ENCODE results near the gene CDT1. TPM values are rescaled to one million over a fixed set of nuclear protein-coding genes. Genes with fewer than 3 reads are reported as not detected.

CDT1 gene
- total RNA-seq, 1 experiment from 2014 or later, result 74.1 TPM

DNA sequence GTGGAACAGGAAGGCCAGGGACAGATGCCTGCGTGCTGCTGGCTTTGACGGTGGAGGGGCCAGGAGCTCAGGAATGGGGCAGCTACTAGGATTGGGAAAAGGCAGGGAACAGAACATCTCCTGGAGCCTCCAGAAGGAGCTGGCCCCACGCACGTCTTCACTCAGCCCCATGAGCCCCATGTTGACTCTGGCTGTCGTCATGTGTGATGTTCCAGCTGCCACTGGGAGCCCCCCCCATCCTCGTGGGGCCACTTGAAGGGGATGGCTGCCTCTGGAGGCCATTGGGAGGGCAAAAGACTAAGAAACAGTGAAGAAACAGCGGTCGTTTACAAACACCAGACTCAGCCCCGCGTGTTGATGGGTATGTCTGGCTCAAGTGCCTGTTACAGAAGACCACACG, 26.7 kb downstream of the CDT1 start:
- H4K20me1 ChIP-seq (ENCODE audit: control insufficient read depth, insufficient read depth, insufficient read length), result no peaks in the 10 kb centered on the region
- Mint-ChIP-seq H3K4me1 (no peaks in the 10 kb centered on the region), H3K27ac (no peak overlapping the region), H3K4me3 (no peak overlapping the region; a peak in 1 of 5 replicates), H3K36me3 (ENCODE audit: insufficient read depth in 1 of 3, low read depth in 3 of 3) (peaks cover 0 to 5% (median 2%) of the 10 kb centered on the region in 3 experiments; a peak in 3 of 7 replicates), H3K9me3 (no peaks in the 10 kb centered on the region), H3K27me3 (ENCODE audit: low read depth) (no peaks in the 10 kb centered on the region)
- no peak overlapping the region for H3K4ac ChIP-seq (ENCODE audit: low read depth, low read length)
- no peak overlapping the region for H2AK5ac ChIP-seq (ENCODE audit: insufficient read length, low read length)
- no peaks in the 10 kb centered on the region for H3K23me2 ChIP-seq (ENCODE audit: insufficient read length, low read depth, low read length, poor library complexity, severe bottlenecking)
- no peak for DNase-seq
- H3K27ac ChIP-seq (ENCODE audit: insufficient read length, low read depth, low read length), result no peak overlapping the region
- H3K79me2 ChIP-seq (ENCODE audit: insufficient read depth, low read length), result no peaks in the 10 kb centered on the region
- no peak overlapping the region for H3K14ac ChIP-seq (ENCODE audit: insufficient read depth, low read length)
- no peaks in the 10 kb centered on the region for H3K79me1 ChIP-seq (ENCODE audit: insufficient read depth, low read depth, low read length, poor library complexity, severe bottlenecking)
- no peak overlapping the region for H4K5ac ChIP-seq (ENCODE audit: insufficient read length, low read depth, low read length)
- H2BK15ac ChIP-seq (ENCODE audit: low read depth, low read length), result no peak overlapping the region
- no peaks in the 10 kb centered on the region for H3K4me1 ChIP-seq (ENCODE audit: insufficient read depth, low read length)
- H4K8ac ChIP-seq (replicated peaks; ENCODE audit: insufficient read length, low read depth, low read length), result no peak overlapping the region
- H2BK20ac ChIP-seq (ENCODE audit: low read depth, low read length, poor library complexity, severe bottlenecking), result no peak overlapping the region
- TF ChIP-seq, protein P1, sequence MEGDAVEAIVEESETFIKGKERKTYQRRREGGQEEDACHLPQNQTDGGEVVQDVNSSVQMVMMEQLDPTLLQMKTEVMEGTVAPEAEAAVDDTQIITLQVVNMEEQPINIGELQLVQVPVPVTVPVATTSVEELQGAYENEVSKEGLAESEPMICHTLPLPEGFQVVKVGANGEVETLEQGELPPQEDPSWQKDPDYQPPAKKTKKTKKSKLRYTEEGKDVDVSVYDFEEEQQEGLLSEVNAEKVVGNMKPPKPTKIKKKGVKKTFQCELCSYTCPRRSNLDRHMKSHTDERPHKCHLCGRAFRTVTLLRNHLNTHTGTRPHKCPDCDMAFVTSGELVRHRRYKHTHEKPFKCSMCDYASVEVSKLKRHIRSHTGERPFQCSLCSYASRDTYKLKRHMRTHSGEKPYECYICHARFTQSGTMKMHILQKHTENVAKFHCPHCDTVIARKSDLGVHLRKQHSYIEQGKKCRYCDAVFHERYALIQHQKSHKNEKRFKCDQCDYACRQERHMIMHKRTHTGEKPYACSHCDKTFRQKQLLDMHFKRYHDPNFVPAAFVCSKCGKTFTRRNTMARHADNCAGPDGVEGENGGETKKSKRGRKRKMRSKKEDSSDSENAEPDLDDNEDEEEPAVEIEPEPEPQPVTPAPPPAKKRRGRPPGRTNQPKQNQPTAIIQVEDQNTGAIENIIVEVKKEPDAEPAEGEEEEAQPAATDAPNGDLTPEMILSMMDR (conservative IDR thresholded peaks at IDR 0.05), result no peak
- no peak overlapping the region for H3K56ac ChIP-seq (ENCODE audit: insufficient read length, low read depth, low read length)
- H3K27me3 ChIP-seq (ENCODE audit: insufficient read depth, low read length), result no peaks in the 10 kb centered on the region
- H2BK120ac ChIP-seq (ENCODE audit: low read depth, low read length, poor library complexity, severe bottlenecking), result no peak overlapping the region
- H4K91ac ChIP-seq (ENCODE audit: insufficient read length, low read depth, low read length), result no peak overlapping the region
- H2BK5ac ChIP-seq (ENCODE audit: insufficient read length, low read length), result no peak overlapping the region
- no peak overlapping the region for H2AFZ ChIP-seq (ENCODE audit: low read length)
- H3K9me3 ChIP-seq (ENCODE audit: control insufficient read depth, low read depth, low read length), result no peaks in the 10 kb centered on the region
- H3K18ac ChIP-seq (ENCODE audit: insufficient read length, low read depth, low read length), result no peak overlapping the region
- H3K4me2 ChIP-seq (ENCODE audit: insufficient read depth, insufficient read length, low read length), result no peak overlapping the region
- H3T11ph ChIP-seq (ENCODE audit: low read length), result no peak overlapping the region
- no CpG with 5 or more reads among the region's 11 CpGs for WGBS (ENCODE audit: extremely low coverage, insufficient read length, low lambda C conversion rate)
- no peak overlapping the region for H3K9ac ChIP-seq (ENCODE audit: extremely low read depth, insufficient read length, low read length)
- H2BK12ac ChIP-seq (ENCODE audit: insufficient read length, low read depth, low read length), result no peak overlapping the region
- H3K23ac ChIP-seq (ENCODE audit: insufficient read length, low read depth, low read length), result no peak overlapping the region

All from H9 (cell line).